GM23338 (cell line): ENCODE results near the gene CUX1. TPM values are rescaled to one million over a fixed set of nuclear protein-coding genes. Genes with fewer than 3 reads are reported as not detected.

Experiments used
- ATAC-seq: fragments of 200-7000 bp; cut with Tn5 transposase; 3 replicates; pipeline ENCODE4 v1.9.1; 2020
- DNase-seq: peaks from one replicate; pipeline ENCODE4 v3.0.0-alpha.2; 2015; ENCODE audit warnings: low spot score
- H2AFZ ChIP-seq: fragments of 200-600 bp; sonication (generic); 2 replicates; pipeline ENCODE4 v1.8.0; 2016; ENCODE audit warnings: antibody characterized with exemption, mild to moderate bottlenecking, moderate library complexity
- H3F3A ChIP-seq: fragments of 200-600 bp; sonication (generic); replicated peaks from 2 replicates; pipeline ENCODE4 v1.8.0; 2017; ENCODE audit warnings: antibody characterized with exemption, mixed run types, low read depth
- H3K27ac ChIP-seq: fragments of 200-600 bp; sonication (generic); 2 replicates; pipeline ENCODE4 v1.6.1; 2016; ENCODE audit warnings: low read depth
- H3K27me3 ChIP-seq: fragments of 200-600 bp; sonication (generic); 2 replicates; pipeline ENCODE4 v1.8.0; 2016; ENCODE audit warnings: mild to moderate bottlenecking, mixed run types, moderate library complexity; ENCODE audit not compliant: insufficient read depth
- H3K36me3 ChIP-seq: fragments of 200-600 bp; sonication (generic); 2 replicates; pipeline ENCODE4 v1.8.0; 2016; ENCODE audit warnings: mild to moderate bottlenecking; ENCODE audit not compliant: insufficient read depth
- H3K4me1 ChIP-seq: fragments of 200-600 bp; sonication (generic); 2 replicates; pipeline ENCODE4 v1.8.0; 2016; ENCODE audit warnings: mild to moderate bottlenecking, moderate library complexity; ENCODE audit not compliant: insufficient read depth
- H3K4me2 ChIP-seq: fragments of 200-600 bp; sonication (generic); 2 replicates; pipeline ENCODE4 v1.7.1; 2017; ENCODE audit warnings: mixed run types
- H3K4me3 ChIP-seq: fragments of 200-600 bp; sonication (generic); 2 replicates; pipeline ENCODE4 v1.6.1; 2016; ENCODE audit warnings: mixed run types
- H3K79me2 ChIP-seq: fragments of 200-600 bp; sonication (generic); replicated peaks from 2 replicates; pipeline ENCODE4 v1.8.0; 2017; ENCODE audit warnings: mild to moderate bottlenecking; ENCODE audit not compliant: insufficient read depth
- H3K9me2 ChIP-seq: fragments of 200-600 bp; sonication (generic); 2 replicates; pipeline ENCODE4 v1.8.0; 2017; ENCODE audit not compliant: insufficient read depth
- H4K20me1 ChIP-seq: fragments of 200-600 bp; sonication (generic); replicated peaks from 2 replicates; pipeline ENCODE4 v1.8.0; 2017; ENCODE audit warnings: mild to moderate bottlenecking; ENCODE audit not compliant: insufficient read depth
- H3K27ac Mint-ChIP-seq: 2 replicates; pipeline ENCODE4 v1.8.0; 2020; ENCODE audit warnings: inconsistent platforms, mild to moderate bottlenecking, moderate library complexity, mixed read lengths
- H3K27me3 Mint-ChIP-seq: 3 replicates; pipeline ENCODE4 v1.8.0; 2022; ENCODE audit warnings: low read depth, mild to moderate bottlenecking, moderate library complexity, mixed read lengths, inconsistent platforms; ENCODE audit not compliant: insufficient read depth, poor library complexity
- H3K36me3 Mint-ChIP-seq: 3 replicates; pipeline ENCODE4 v1.8.0; 2021; ENCODE audit warnings: low read depth, mild to moderate bottlenecking, inconsistent platforms, moderate library complexity, mixed read lengths
- H3K4me1 Mint-ChIP-seq: 3 replicates; pipeline ENCODE4 v1.8.0; 2020; ENCODE audit warnings: mild to moderate bottlenecking, inconsistent platforms, mixed read lengths
- H3K4me3 Mint-ChIP-seq: 3 replicates; pipeline ENCODE4 v1.8.0; 2021; ENCODE audit warnings: moderate library complexity, mild to moderate bottlenecking, inconsistent platforms, mixed read lengths
- H3K9me3 Mint-ChIP-seq: 3 replicates; pipeline ENCODE4 v1.8.0; 2020; ENCODE audit warnings: moderate library complexity, mild to moderate bottlenecking, inconsistent platforms, mixed read lengths
- CREB1 ChIP-seq: fragments of 250-450 bp; sonication (Bioruptor Pico); IDR thresholded peaks from 2 replicates; pipeline ENCODE4 v1.5.0; 2020; ENCODE audit warnings: low read depth, mild to moderate bottlenecking, moderate library complexity
- CTCF ChIP-seq, 2 experiments: fragments of 200-600 bp in 1 of 2; sonication (generic) in 1 of 2; conservative IDR thresholded peaks; 2 replicates each; pipeline versions ENCODE4 v1.5.1 to v1.6.1; 2016 to 2017; ENCODE audit warnings: antibody characterized with exemption in 2 of 2, low read depth in 2 of 2, mild to moderate bottlenecking in 2 of 2, moderate library complexity in 1 of 2
- ETS1 ChIP-seq: IDR thresholded peaks from 2 replicates; pipeline ENCODE4 v1.6.1; 2016; ENCODE audit warnings: antibody characterized with exemption
- EZH2 ChIP-seq: fragments of 200-600 bp; sonication (generic); IDR thresholded peaks from one replicate; pipeline ENCODE4 v1.8.0; 2017; ENCODE audit warnings: antibody characterized with exemption, mild to moderate bottlenecking, low read depth; ENCODE audit not compliant: unreplicated experiment
- JUNB ChIP-seq: IDR thresholded peaks from one replicate; pipeline ENCODE4 v1.6.1; 2016; ENCODE audit warnings: antibody characterized with exemption; ENCODE audit not compliant: unreplicated experiment
- NANOG ChIP-seq: IDR thresholded peaks from 2 replicates; pipeline ENCODE4 v1.6.1; 2016; ENCODE audit warnings: antibody characterized with exemption, borderline replicate concordance
- POLR2AphosphoS5 ChIP-seq: IDR thresholded peaks from 2 replicates; pipeline ENCODE4 v1.6.1; 2016; ENCODE audit warnings: antibody characterized with exemption, low read depth
- REST ChIP-seq: IDR thresholded peaks from one replicate; pipeline ENCODE4 v1.6.1; 2018; ENCODE audit warnings: antibody characterized with exemption; ENCODE audit not compliant: unreplicated experiment
- STAT1 ChIP-seq: IDR thresholded peaks from one replicate; pipeline ENCODE4 v1.6.1; 2016; ENCODE audit warnings: antibody characterized with exemption; ENCODE audit not compliant: unreplicated experiment
- ZNF114 ChIP-seq: fragments of 250-450 bp; sonication (Bioruptor Pico); IDR thresholded peaks from 2 replicates; pipeline ENCODE4 v1.5.0; 2020; ENCODE audit warnings: mild to moderate bottlenecking, moderate library complexity
- ZNF331 ChIP-seq: fragments of 250-450 bp; sonication (Bioruptor Pico); IDR thresholded peaks from 2 replicates; pipeline ENCODE4 v1.5.0; 2020; ENCODE audit warnings: low read depth, mild to moderate bottlenecking, moderate library complexity
- ZNF462 ChIP-seq: fragments of 250-450 bp; sonication (Bioruptor Pico); IDR thresholded peaks from 2 replicates; pipeline ENCODE4 v1.5.0; 2020; ENCODE audit warnings: mild to moderate bottlenecking, moderate library complexity
- polyA plus RNA-seq: library from polyadenylated mRNA; unstranded; fragments of >200 nt; fragmentation: Nextera tagmentation; extraction: Ambion mirVana; gene quantifications from 2 replicates; pipeline ENCODE4 v1.2.1, GENCODE V29; 2016
- total RNA-seq: library from RNA; depleted of rRNA; stranded (reverse); fragments of >200 nt; shearing (Covaris generic); gene quantifications from 2 replicates; pipeline ENCODE4 v1.2.3, GENCODE V29; 2014

CUX1 gene
- total and polyA plus RNA-seq, 2 experiments from 2014 or later: 49.9 to 64.0 TPM

- TF ChIP-seq CTCF (conservative IDR thresholded peaks at IDR 0.05; ENCODE audit: low read depth in 2 of 2): peak in 1 of 2 experiments; percentile 55; a peak in 2 of 4 replicates
These were observed 307.7 kb downstream of the CUX1 start (continued) for GRCh38 chr7:102125127-102125596.

- Mint-ChIP-seq H3K27me3 (peaks cover 4% of the 10 kb centered on the region), H3K4me1 (peaks cover 15% of the 10 kb centered on the region), H3K36me3 (peaks cover 33% of the 10 kb centered on the region), H3K9me3 (peaks cover 16% of the 10 kb centered on the region; the same call in 2 of the 3 replicates), H3K4me3 (no peak overlapping the region), H3K27ac (no peak overlapping the region)
- H3K36me3 ChIP-seq: no peaks in the 10 kb centered on the region
- H3K79me2 ChIP-seq: no peaks in the 10 kb centered on the region
- no peaks in the 10 kb centered on the region for H4K20me1 ChIP-seq
- DNase-seq: no peak
- H3K27ac ChIP-seq: no peak overlapping the region
- no peak overlapping the region for H2AFZ ChIP-seq
- H3K27me3 ChIP-seq: no peaks in the 10 kb centered on the region
- no peak for ATAC-seq
- no peaks in the 10 kb centered on the region for H3K9me2 ChIP-seq
- H3K4me3 ChIP-seq: no peak overlapping the region
- no peaks in the 10 kb centered on the region for H3F3A ChIP-seq
- H3K4me2 ChIP-seq: no peak overlapping the region
- peaks cover 3% of the 10 kb centered on the region; the same call in 1 of the 2 replicates for H3K4me1 ChIP-seq
- no peak for TF ChIP-seq JUNB
- TF ChIP-seq CREB1 (CRISPR knock-in tag): no peak
- TF ChIP-seq ZNF114 (CRISPR knock-in tag): no peak
- no peak for TF ChIP-seq ZNF331 (CRISPR knock-in tag)
- TF ChIP-seq NANOG: no peak
- no peak for TF ChIP-seq POLR2AphosphoS5
- no peak for TF ChIP-seq STAT1
- no peak for TF ChIP-seq ZNF462 (CRISPR knock-in tag)
- no peak for TF ChIP-seq EZH2
- no peak for TF ChIP-seq ETS1
- TF ChIP-seq REST: no peak
These were observed 310.9 kb downstream of the CUX1 start for GRCh38 chr7:102128303-102128702.
